ENCODE results near the gene KLHL6. TPM values are rescaled to one million over a fixed set of nuclear protein-coding genes. Genes with fewer than 3 reads are reported as not detected.

Gene KLHL6
- total and polyA plus RNA-seq, 2 of the 8 experiments (the other 6 are each of a cell fraction or from before 2014, with no cell fraction given), result 0.05 TPM; not detected in 1

GRCh38 chr3:183526838-183527427, 28.6 kb downstream of the KLHL6 start (continued):
- TF ChIP-seq JUND (IDR thresholded peaks at IDR 0.05; ENCODE audit: low read length), result no peak
- no peak for TF ChIP-seq EP300 (IDR thresholded peaks at IDR 0.05; ENCODE audit: borderline replicate concordance in 1 of 2, low read depth in 2 of 2, low read length in 2 of 2)
- no peak for TF ChIP-seq CHD1 (IDR thresholded peaks at IDR 0.05; ENCODE audit: low read depth, low read length)
